Measurements from ENCODE around the gene PTPRE. TPM values are rescaled to one million over a fixed set of nuclear protein-coding genes. Genes with fewer than 3 reads are reported as not detected.

PTPRE gene
- total RNA-seq, 4 donors from 2014 or later: 10.2 to 46.8 (median 28.8) TPM

- Histone ChIP-seq H3K27me3 (no peaks in the 10 kb centered on the region), H3K4me1 (no peaks in the 10 kb centered on the region), H3K27ac (no peak overlapping the region), H3K36me3 (no peaks in the 10 kb centered on the region), H3K4me3 (no peak overlapping the region), H3K9me3 (no peaks in the 10 kb centered on the region)
- TF ChIP-seq, protein P1, sequence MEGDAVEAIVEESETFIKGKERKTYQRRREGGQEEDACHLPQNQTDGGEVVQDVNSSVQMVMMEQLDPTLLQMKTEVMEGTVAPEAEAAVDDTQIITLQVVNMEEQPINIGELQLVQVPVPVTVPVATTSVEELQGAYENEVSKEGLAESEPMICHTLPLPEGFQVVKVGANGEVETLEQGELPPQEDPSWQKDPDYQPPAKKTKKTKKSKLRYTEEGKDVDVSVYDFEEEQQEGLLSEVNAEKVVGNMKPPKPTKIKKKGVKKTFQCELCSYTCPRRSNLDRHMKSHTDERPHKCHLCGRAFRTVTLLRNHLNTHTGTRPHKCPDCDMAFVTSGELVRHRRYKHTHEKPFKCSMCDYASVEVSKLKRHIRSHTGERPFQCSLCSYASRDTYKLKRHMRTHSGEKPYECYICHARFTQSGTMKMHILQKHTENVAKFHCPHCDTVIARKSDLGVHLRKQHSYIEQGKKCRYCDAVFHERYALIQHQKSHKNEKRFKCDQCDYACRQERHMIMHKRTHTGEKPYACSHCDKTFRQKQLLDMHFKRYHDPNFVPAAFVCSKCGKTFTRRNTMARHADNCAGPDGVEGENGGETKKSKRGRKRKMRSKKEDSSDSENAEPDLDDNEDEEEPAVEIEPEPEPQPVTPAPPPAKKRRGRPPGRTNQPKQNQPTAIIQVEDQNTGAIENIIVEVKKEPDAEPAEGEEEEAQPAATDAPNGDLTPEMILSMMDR (IDR thresholded peaks at IDR 0.05): no peak
- TF ChIP-seq POLR2A (IDR thresholded peaks at IDR 0.05) (no peak), POLR2AphosphoS5 (IDR thresholded peaks at IDR 0.05) (no peak), EP300 (IDR thresholded peaks at IDR 0.05) (no peak)
- DNase-seq (ENCODE audit: low spot score in 2 of 2): no peak
Measured at GRCh38 chr10:127937069-127937468, 30.2 kb downstream of the PTPRE start.

DNA sequence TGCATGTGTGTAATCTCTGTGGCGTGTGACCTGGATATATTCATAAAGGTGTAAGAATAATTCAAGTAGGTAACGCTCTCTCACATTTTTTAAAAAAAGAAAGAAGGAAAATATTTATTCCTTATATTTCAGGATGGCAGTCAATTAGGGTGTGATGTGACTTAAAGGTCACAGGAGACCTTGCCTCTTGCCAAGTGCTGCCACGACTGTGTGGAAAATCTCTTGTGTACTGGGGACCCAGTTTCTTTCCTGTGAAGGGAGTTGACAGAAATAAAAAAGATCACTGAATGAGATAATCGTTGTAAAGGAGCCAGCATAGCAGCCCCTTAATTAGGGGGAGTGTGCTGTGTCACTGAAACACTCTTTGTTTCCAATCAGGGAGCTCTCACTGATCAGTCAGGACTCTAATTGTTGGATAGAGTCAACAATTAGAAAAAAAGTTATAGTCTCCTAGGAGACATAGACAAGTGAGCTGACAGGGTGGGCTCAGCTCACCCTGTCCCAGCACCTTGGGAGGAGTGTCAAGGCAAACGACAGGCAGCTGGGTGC, 31.1 kb downstream of the PTPRE start:
- 59% methylated on average over 5 of the region's 5 CpGs for WGBS

DNA sequence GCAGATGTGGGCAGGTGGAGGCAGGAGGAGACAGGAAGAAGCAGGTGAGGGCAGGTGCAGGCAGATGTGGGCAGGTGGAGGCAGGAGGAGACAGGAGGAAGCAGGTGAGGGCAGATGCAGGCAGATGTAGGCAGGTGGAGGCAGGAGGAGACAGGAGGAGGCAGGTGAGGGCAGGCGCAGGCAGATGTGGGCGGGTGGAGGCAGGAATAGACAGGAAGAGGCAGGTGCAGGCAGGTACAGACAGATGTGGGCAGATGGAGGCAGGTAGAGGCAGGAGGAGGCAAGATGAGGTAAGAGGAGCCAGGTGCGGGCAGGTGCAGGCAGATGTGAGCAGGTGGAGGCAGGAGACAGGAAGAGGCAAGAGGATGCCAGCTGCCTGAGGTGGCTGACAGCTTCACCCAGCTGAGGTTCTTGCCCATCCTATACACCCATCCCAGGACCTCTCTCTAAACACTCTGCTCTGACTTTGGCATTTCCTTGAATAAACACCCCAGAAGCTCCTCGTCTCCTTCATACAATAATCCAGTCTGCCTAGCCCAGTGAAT, 33.0 kb downstream of the PTPRE start:
- no peak overlapping the region for H3K4me3 ChIP-seq
- TF ChIP-seq POLR2AphosphoS5 (IDR thresholded peaks at IDR 0.05) (no peak), POLR2A (IDR thresholded peaks at IDR 0.05) (no peak), EP300 (IDR thresholded peaks at IDR 0.05) (no peak)
- TF ChIP-seq, protein P1 (IDR thresholded peaks at IDR 0.05): no peak
- no peak overlapping the region for H3K27ac ChIP-seq
- 90% methylated on average over 4 of the region's 4 CpGs for WGBS
- peaks cover 3% of the 10 kb centered on the region for H3K4me1 ChIP-seq
- H3K36me3 ChIP-seq: no peaks in the 10 kb centered on the region
- no peaks in the 10 kb centered on the region for H3K9me3 ChIP-seq
- DNase-seq (ENCODE audit: low spot score in 2 of 2): no peak
- no peaks in the 10 kb centered on the region for H3K27me3 ChIP-seq

More for the DNA sequence above, 31.1 kb downstream of the PTPRE start:
- no peaks in the 10 kb centered on the region for H3K9me3 ChIP-seq
- H3K4me3 ChIP-seq: no peak overlapping the region
- no peak overlapping the region for H3K27ac ChIP-seq
- H3K27me3 ChIP-seq: no peaks in the 10 kb centered on the region
- H3K4me1 ChIP-seq: no peaks in the 10 kb centered on the region
- no peak for DNase-seq (ENCODE audit: low spot score in 2 of 2)
- TF ChIP-seq POLR2A (IDR thresholded peaks at IDR 0.05): no peak
- TF ChIP-seq, protein P1 (IDR thresholded peaks at IDR 0.05): no peak
- TF ChIP-seq EP300 (IDR thresholded peaks at IDR 0.05): no peak
- TF ChIP-seq POLR2AphosphoS5 (IDR thresholded peaks at IDR 0.05): no peak
- no peaks in the 10 kb centered on the region for H3K36me3 ChIP-seq

GRCh38 chr10:127940866-127941640, 34.1 kb downstream of the PTPRE start:
- Histone ChIP-seq H3K9me3 (no peaks in the 10 kb centered on the region), H3K4me1 (peaks cover 12% of the 10 kb centered on the region), H3K27me3 (no peaks in the 10 kb centered on the region), H3K4me3 (no peak overlapping the region), H3K27ac (no peak overlapping the region), H3K36me3 (no peaks in the 10 kb centered on the region)
- TF ChIP-seq POLR2A (IDR thresholded peaks at IDR 0.05) (no peak), POLR2AphosphoS5 (IDR thresholded peaks at IDR 0.05) (no peak), EP300 (IDR thresholded peaks at IDR 0.05) (no peak)
- TF ChIP-seq, protein P1 (IDR thresholded peaks at IDR 0.05): no peak
- WGBS: 79% methylated on average over 6 of the region's 6 CpGs
- no peak for DNase-seq (ENCODE audit: low spot score in 2 of 2)

DNA sequence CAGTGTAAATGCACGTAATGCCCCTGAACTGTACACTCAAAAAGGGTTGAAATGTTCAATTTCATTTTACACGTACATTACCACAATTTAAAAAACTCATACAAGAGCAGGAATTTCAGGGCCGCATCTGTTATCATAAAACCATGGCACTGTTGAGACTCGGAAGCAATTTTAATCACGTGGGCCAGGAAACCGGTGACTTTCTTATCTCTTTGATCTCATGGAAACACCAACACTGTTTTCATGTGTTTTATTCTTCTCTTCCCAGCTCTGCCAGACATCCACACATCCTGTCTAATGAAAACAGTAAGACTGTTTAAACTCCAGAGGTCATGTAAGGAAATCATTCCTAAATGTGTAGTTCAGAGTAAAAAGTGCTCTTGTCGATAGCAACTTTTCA, 35.9 kb downstream of the PTPRE start:
- H3K27me3 ChIP-seq: no peaks in the 10 kb centered on the region
- H3K27ac ChIP-seq: no peak overlapping the region
- TF ChIP-seq EP300 (IDR thresholded peaks at IDR 0.05): no peak
- no peak for TF ChIP-seq POLR2A (IDR thresholded peaks at IDR 0.05)
- TF ChIP-seq POLR2AphosphoS5 (IDR thresholded peaks at IDR 0.05): no peak
- TF ChIP-seq, protein P1 (IDR thresholded peaks at IDR 0.05): no peak
- peaks cover 17% of the 10 kb centered on the region for H3K4me1 ChIP-seq
- H3K36me3 ChIP-seq: no peaks in the 10 kb centered on the region
- WGBS: 47% methylated on average over 7 of the region's 7 CpGs
- H3K9me3 ChIP-seq: no peaks in the 10 kb centered on the region
- DNase-seq (ENCODE audit: low spot score in 2 of 2): no peak
- H3K4me3 ChIP-seq: no peak overlapping the region
